Mesendoderm (in vitro differentiated cells): Measurements from ENCODE around the gene CCN2.

ENCODE experiments used
- DNase-seq: peaks from one replicate; pipeline ENCODE4 v3.0.0; 2013
- H2AK5ac ChIP-seq: 2 replicates; pipeline ENCODE4 v1.6.1; 2013; ENCODE audit warnings: low read length, inconsistent platforms
- H2BK120ac ChIP-seq: 2 replicates; pipeline ENCODE4 v1.6.1; 2013; ENCODE audit warnings: low read depth, mild to moderate bottlenecking, low read length, moderate library complexity, mixed read lengths
- H2BK15ac ChIP-seq: replicated peaks from 2 replicates; pipeline ENCODE4 v1.6.1; 2013; ENCODE audit warnings: low read depth, mild to moderate bottlenecking, moderate library complexity
- H2BK5ac ChIP-seq: 2 replicates; pipeline ENCODE4 v1.6.1; 2013; ENCODE audit warnings: low read length, inconsistent platforms
- H3K18ac ChIP-seq: 2 replicates; pipeline ENCODE4 v1.6.1; 2013; ENCODE audit warnings: mild to moderate bottlenecking, low read length, mixed read lengths
- H3K23ac ChIP-seq: one replicate; pipeline ENCODE4 v1.6.1; 2013; ENCODE audit warnings: low read length
- H3K27ac ChIP-seq: 2 replicates; pipeline ENCODE4 v1.5.1; 2013; ENCODE audit warnings: low read depth, mild to moderate bottlenecking, inconsistent platforms, low read length, moderate library complexity
- H3K27me3 ChIP-seq: 2 replicates; pipeline ENCODE4 v1.6.1; 2013; ENCODE audit warnings: low read length, control low read depth, mild to moderate bottlenecking, inconsistent platforms; ENCODE audit not compliant: insufficient read depth, poor library complexity
- H3K36me3 ChIP-seq: 2 replicates; pipeline ENCODE4 v1.6.1; 2013; ENCODE audit warnings: low read length, inconsistent platforms; ENCODE audit not compliant: control insufficient read depth, insufficient read depth
- H3K4ac ChIP-seq: one replicate; pipeline ENCODE4 v1.6.1; 2013; ENCODE audit warnings: low read depth, mild to moderate bottlenecking, low read length, moderate library complexity
- H3K4me1 ChIP-seq: 2 replicates; pipeline ENCODE4 v1.6.1; 2013; ENCODE audit warnings: low read depth, low read length, inconsistent platforms; ENCODE audit not compliant: control insufficient read depth
- H3K4me2 ChIP-seq: 2 replicates; pipeline ENCODE4 v1.6.1; 2013; ENCODE audit warnings: low read length
- H3K4me3 ChIP-seq: 2 replicates; pipeline ENCODE4 v1.5.1; 2013; ENCODE audit warnings: mild to moderate bottlenecking, low read length
- H3K56ac ChIP-seq: one replicate; pipeline ENCODE4 v1.6.1; 2013; ENCODE audit warnings: low read length
- H3K79me1 ChIP-seq: 2 replicates; pipeline ENCODE4 v1.6.1; 2013; ENCODE audit warnings: low read length, inconsistent platforms
- H3K79me2 ChIP-seq: 2 replicates; pipeline ENCODE4 v1.6.1; 2013; ENCODE audit warnings: mild to moderate bottlenecking, low read length; ENCODE audit not compliant: control insufficient read depth, insufficient read depth
- H3K9ac ChIP-seq: 2 replicates; pipeline ENCODE4 v1.6.1; 2013; ENCODE audit warnings: low read length, inconsistent platforms
- H4K5ac ChIP-seq: one replicate; pipeline ENCODE4 v1.6.1; 2013; ENCODE audit warnings: low read length
- H4K8ac ChIP-seq: one replicate; pipeline ENCODE4 v1.6.1; 2013; ENCODE audit warnings: low read depth, mild to moderate bottlenecking, control low read depth, low read length, moderate library complexity
- WGBS: extraction: QIAGEN DNeasy Blood & Tissue Kit; methylation state at CpG from one replicate; pipeline ENCODE4 v1.1.7; 2013; ENCODE audit warnings: low lambda C conversion rate, missing lambda C conversion rate; ENCODE audit not compliant: insufficient coverage; ENCODE audit errors: extremely low coverage; 5-methylcytosine and 5-hydroxymethylcytosine counted together

CCN2 gene

GRCh38 chr6:131995917-131996316, 44.7 kb upstream of the CCN2 start:
- Histone ChIP-seq H3K4me3 (no peak overlapping the region), H2BK5ac (no peak overlapping the region), H3K4ac (no peak overlapping the region), H3K79me2 (no peaks in the 10 kb centered on the region), H3K56ac (no peak overlapping the region), H3K27ac (no peak overlapping the region), H3K79me1 (no peaks in the 10 kb centered on the region), H3K36me3 (no peaks in the 10 kb centered on the region), H4K5ac (no peak overlapping the region), H4K8ac (no peak overlapping the region), H2BK120ac (no peak overlapping the region), H2BK15ac (no peak overlapping the region), H2AK5ac (no peak overlapping the region), H3K4me1 (no peaks in the 10 kb centered on the region), H3K18ac (no peak overlapping the region), H3K23ac (no peak overlapping the region), H3K4me2 (no peak overlapping the region), H3K27me3 (no peaks in the 10 kb centered on the region), H3K9ac (no peak overlapping the region)
- no CpG with 5 or more reads among the region's 1 CpG for WGBS
- no peak for DNase-seq

DNA sequence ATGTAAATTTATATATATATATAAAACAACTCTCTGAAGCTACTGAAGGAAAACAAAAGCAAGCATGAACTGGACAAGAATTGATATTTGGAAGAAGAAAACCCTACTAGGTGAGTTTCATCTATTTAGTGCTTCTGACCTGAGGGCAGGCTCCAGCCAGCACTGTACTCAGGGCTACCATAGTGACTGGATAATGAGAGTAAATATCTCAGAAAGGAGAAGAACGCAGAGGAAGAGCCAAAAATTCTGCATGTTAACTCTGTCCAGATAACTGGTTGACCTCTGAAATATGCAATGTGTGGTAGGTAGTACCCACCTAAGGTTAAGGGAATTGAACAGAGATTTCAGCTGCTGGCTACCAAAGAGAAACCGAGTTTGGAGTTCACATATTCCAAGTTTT, 41.4 kb upstream of the CCN2 start:
- Histone ChIP-seq H2BK5ac (no peak overlapping the region), H3K9ac (no peak overlapping the region), H3K4ac (no peak overlapping the region), H3K79me1 (no peaks in the 10 kb centered on the region), H3K4me2 (no peak overlapping the region), H2BK15ac (no peak overlapping the region), H3K23ac (no peak overlapping the region), H4K5ac (no peak overlapping the region), H3K27me3 (no peaks in the 10 kb centered on the region), H3K27ac (no peak overlapping the region), H3K79me2 (no peaks in the 10 kb centered on the region), H2BK120ac (no peak overlapping the region), H3K4me1 (no peaks in the 10 kb centered on the region), H3K36me3 (no peaks in the 10 kb centered on the region), H4K8ac (no peak overlapping the region), H3K18ac (no peak overlapping the region), H3K4me3 (no peak overlapping the region), H3K56ac (no peak overlapping the region), H2AK5ac (no peak overlapping the region)
- no peak for DNase-seq
- WGBS = no CpG with 5 or more reads among the region's 2 CpGs

- no peak overlapping the region for H3K4ac ChIP-seq
- H3K4me3 ChIP-seq = no peak overlapping the region
- no peak overlapping the region for H3K27ac ChIP-seq
- no peak overlapping the region for H3K23ac ChIP-seq
- no peaks in the 10 kb centered on the region for H3K27me3 ChIP-seq
- H3K18ac ChIP-seq = no peak overlapping the region
- H2AK5ac ChIP-seq = no peak overlapping the region
- H3K56ac ChIP-seq = no peak overlapping the region
- no peak for DNase-seq
- no peaks in the 10 kb centered on the region for H3K79me2 ChIP-seq
- no CpG with 5 or more reads among the region's 4 CpGs for WGBS
- H4K8ac ChIP-seq = no peak overlapping the region
- H3K36me3 ChIP-seq = no peaks in the 10 kb centered on the region
- no peak overlapping the region for H4K5ac ChIP-seq
- no peaks in the 10 kb centered on the region for H3K79me1 ChIP-seq
- no peak overlapping the region for H2BK120ac ChIP-seq
- H2BK15ac ChIP-seq = no peak overlapping the region
- no peak overlapping the region for H2BK5ac ChIP-seq
- H3K4me1 ChIP-seq = no peaks in the 10 kb centered on the region
- no peak overlapping the region for H3K9ac ChIP-seq
- no peak overlapping the region for H3K4me2 ChIP-seq
Measured at GRCh38 chr6:131989036-131989435, 37.9 kb upstream of the CCN2 start.

GRCh38 chr6:131982740-131983259, 31.6 kb upstream of the CCN2 start:
- Histone ChIP-seq H3K4me3 (no peak overlapping the region), H3K18ac (no peak overlapping the region), H4K8ac (no peak overlapping the region), H3K9ac (no peak overlapping the region), H4K5ac (no peak overlapping the region), H3K56ac (no peak overlapping the region), H3K4ac (no peak overlapping the region), H3K36me3 (no peaks in the 10 kb centered on the region), H2BK120ac (no peak overlapping the region), H3K4me2 (no peak overlapping the region), H3K79me1 (no peaks in the 10 kb centered on the region), H3K4me1 (no peaks in the 10 kb centered on the region), H3K27ac (no peak overlapping the region), H2AK5ac (no peak overlapping the region), H2BK5ac (no peak overlapping the region), H3K79me2 (no peaks in the 10 kb centered on the region), H3K27me3 (no peaks in the 10 kb centered on the region), H3K23ac (no peak overlapping the region), H2BK15ac (no peak overlapping the region)
- no peak for DNase-seq
- no CpG with 5 or more reads among the region's 2 CpGs for WGBS

- no peak overlapping the region for H4K5ac ChIP-seq
- DNase-seq = no peak
- no CpG with 5 or more reads among the region's 3 CpGs for WGBS
- H3K56ac ChIP-seq = no peak overlapping the region
- H2BK5ac ChIP-seq = no peak overlapping the region
- no peak overlapping the region for H3K27ac ChIP-seq
- H3K4me3 ChIP-seq = no peak overlapping the region
- H2BK15ac ChIP-seq = no peak overlapping the region
- H3K4ac ChIP-seq = no peak overlapping the region
- no peaks in the 10 kb centered on the region for H3K36me3 ChIP-seq
- H3K23ac ChIP-seq = no peak overlapping the region
- H3K4me2 ChIP-seq = no peak overlapping the region
- H3K9ac ChIP-seq = no peak overlapping the region
- no peak overlapping the region for H4K8ac ChIP-seq
- H2AK5ac ChIP-seq = no peak overlapping the region
- H3K27me3 ChIP-seq = no peaks in the 10 kb centered on the region
- no peaks in the 10 kb centered on the region for H3K79me2 ChIP-seq
- H3K18ac ChIP-seq = no peak overlapping the region
- no peak overlapping the region for H2BK120ac ChIP-seq
- no peaks in the 10 kb centered on the region for H3K79me1 ChIP-seq
- no peaks in the 10 kb centered on the region for H3K4me1 ChIP-seq
Measured at GRCh38 chr6:131981624-131981978, 30.4 kb upstream of the CCN2 start.

DNA sequence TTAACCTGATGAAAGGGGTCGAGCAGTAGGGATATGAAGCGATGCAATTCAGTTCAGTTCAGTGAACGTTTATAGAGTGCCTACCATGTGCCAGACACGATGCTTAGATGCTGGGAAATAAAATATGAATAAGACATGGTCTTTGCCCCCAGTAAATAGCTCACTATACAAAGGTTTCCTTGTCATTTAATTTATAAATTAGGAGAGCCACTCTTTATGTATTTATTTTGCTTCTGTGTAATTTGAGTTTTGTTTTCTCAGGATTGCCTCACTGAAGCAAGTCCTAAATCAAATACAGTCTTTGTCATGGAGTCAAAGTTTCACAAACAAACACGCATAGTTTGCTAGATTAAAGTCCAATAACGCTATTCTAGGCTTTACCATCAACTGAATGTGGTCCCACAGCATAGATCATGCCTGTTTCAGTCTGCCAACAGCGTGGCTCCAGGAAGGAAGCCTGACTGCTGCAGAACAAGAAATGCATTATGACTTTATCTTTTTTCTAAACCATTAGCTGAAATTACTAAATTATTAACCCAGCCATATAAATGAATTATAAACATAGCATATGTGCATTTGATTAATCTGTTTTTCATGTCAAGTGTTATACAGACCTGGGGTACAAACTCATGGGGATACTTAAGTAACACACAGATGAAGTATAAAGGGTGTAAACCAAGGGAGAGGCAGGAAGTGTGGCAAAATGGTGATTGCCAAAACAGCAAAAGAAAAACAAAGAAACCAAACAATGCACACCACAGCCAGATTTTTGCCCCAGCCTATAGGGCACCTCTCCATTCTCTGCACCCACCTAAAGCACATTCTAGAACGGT, 29.8 kb upstream of the CCN2 start:
- no CpG with 5 or more reads among the region's 8 CpGs for WGBS
- Histone ChIP-seq H2BK15ac (no peak overlapping the region), H3K18ac (no peak overlapping the region), H3K36me3 (no peaks in the 10 kb centered on the region), H2AK5ac (no peak overlapping the region), H3K27ac (no peak overlapping the region), H4K5ac (no peak overlapping the region), H4K8ac (no peak overlapping the region), H3K79me2 (no peaks in the 10 kb centered on the region), H3K56ac (no peak overlapping the region), H3K9ac (no peak overlapping the region), H3K4me3 (no peak overlapping the region), H2BK5ac (no peak overlapping the region), H3K4me2 (no peak overlapping the region), H3K4ac (no peak overlapping the region), H3K27me3 (no peaks in the 10 kb centered on the region), H2BK120ac (no peak overlapping the region), H3K79me1 (no peaks in the 10 kb centered on the region), H3K4me1 (no peaks in the 10 kb centered on the region), H3K23ac (no peak overlapping the region)
- DNase-seq = no peak
